Natural killer cell (primary cell): ENCODE data around the gene PCYT2. TPM values are rescaled to one million over a fixed set of nuclear protein-coding genes. Genes with fewer than 3 reads are reported as not detected.
A peak's percentile ranks its signal among the peaks of the same experiment; 100 is the strongest.

Experiments used
- ATAC-seq, 3 donors: fragments of 150-1000 bp in 2 of 3; fragments of 200-7000 bp in 1 of 3; cut with Tn5 transposase; 1 replicate in 1 of 3; 2 replicates in 2 of 3; pipeline ENCODE4 v1.10.0; 2021; ENCODE audit warnings: mild to moderate bottlenecking in 2 of 3, moderate library complexity in 2 of 3
- DNase-seq, 2 donors: peaks; one replicate each; pipeline versions ENCODE4 v3.0.0 to v3.0.0-alpha.2; 2013 to 2021; ENCODE audit warnings: mixed read lengths in 1 of 2
- H3K27ac ChIP-seq: one replicate; pipeline ENCODE4 v1.5.1; 2013; ENCODE audit warnings: mild to moderate bottlenecking, low read length
- H3K27me3 ChIP-seq: one replicate; pipeline ENCODE4 v1.6.1; 2013; ENCODE audit warnings: low read length; ENCODE audit not compliant: control insufficient read depth, insufficient read depth
- H3K36me3 ChIP-seq: one replicate; pipeline ENCODE4 v1.6.1; 2013; ENCODE audit warnings: low read length; ENCODE audit not compliant: control insufficient read depth, insufficient read depth
- H3K4me1 ChIP-seq: one replicate; pipeline ENCODE4 v1.6.1; 2013; ENCODE audit warnings: low read length; ENCODE audit not compliant: control insufficient read depth, insufficient read depth
- H3K4me3 ChIP-seq: one replicate; pipeline ENCODE4 v1.5.1; 2013; ENCODE audit warnings: low read length
- H3K9me3 ChIP-seq: one replicate; pipeline ENCODE4 v1.6.1; 2013; ENCODE audit warnings: low read length; ENCODE audit not compliant: control insufficient read depth, insufficient read depth
- H3K27ac Mint-ChIP-seq, 2 donors: one replicate each; pipeline ENCODE4 v1.8.0; 2022; ENCODE audit warnings: mild to moderate bottlenecking in 2 of 2, mixed read lengths in 2 of 2, moderate library complexity in 1 of 2
- H3K27me3 Mint-ChIP-seq, 2 donors: one replicate each; pipeline ENCODE4 v1.8.0; 2022; ENCODE audit warnings: low read depth in 2 of 2, mixed read lengths in 2 of 2
- H3K36me3 Mint-ChIP-seq: one replicate; pipeline ENCODE4 v1.8.0; 2022; ENCODE audit warnings: mixed read lengths
- H3K4me1 Mint-ChIP-seq, 2 donors: one replicate each; pipeline ENCODE4 v1.8.0; 2022; ENCODE audit warnings: mixed read lengths in 2 of 2
- H3K4me3 Mint-ChIP-seq: one replicate; pipeline ENCODE4 v1.8.0; 2022; ENCODE audit warnings: mild to moderate bottlenecking, moderate library complexity, mixed read lengths
- H3K9me3 Mint-ChIP-seq, 2 donors: one replicate each; pipeline ENCODE4 v1.8.0; 2022; ENCODE audit warnings: mixed read lengths in 2 of 2
- CTCF ChIP-seq: fragments of 200-600 bp; IDR thresholded peaks from one replicate; pipeline ENCODE4 v1.8.0; 2022; ENCODE audit warnings: antibody characterized with exemption
- WGBS: methylation state at CpG from one replicate; pipeline ENCODE4 v1.1.7; 2013; ENCODE audit warnings: missing lambda C conversion rate; ENCODE audit not compliant: insufficient coverage; 5-methylcytosine and 5-hydroxymethylcytosine counted together
- intact Hi-C: fragments of 100-400 bp; cut with micrococcal nuclease; formaldehyde crosslinking; loops from one replicate; pipeline ENCODE4 v1.14.2; 2022
- total RNA-seq, 4 donors: library from RNA; stranded (reverse); fragments of 120-200 nt in 1 of 4; gene quantifications; one replicate each; pipeline versions ENCODE4 v1.2.3 to v1.2.4, GENCODE V29; 2013 to 2022

PCYT2 gene
- total RNA-seq, 3 donors from 2014 or later (not counting 1 experiment from before 2014, with no cell fraction given): 30.6 to 34.4 (median 34.2) TPM

GRCh38 chr17:81902023-81902652 is 9.1 kb downstream of the PCYT2 start, which contains the start of gene NPB:
TSS of gene NPB (plus strand) at chr17:81902238. CDS start at chr17:81902278, 40 bp downstream.
- H3K4me3 Mint-ChIP-seq: peak within 1 kb of the TSS; percentile 42
- no peak for TF ChIP-seq CTCF
- peak in 1 of 2 donors; percentile 33 for DNase-seq
- intact Hi-C loops: no loop called here
- no peak within 1 kb of the TSS for H3K27ac Mint-ChIP-seq
- no peaks in the 10 kb centered on the region for H3K4me1 Mint-ChIP-seq
- H3K36me3 Mint-ChIP-seq: no peaks in the 10 kb centered on the region
- 2% methylated on average over 79 of the region's 79 CpGs for WGBS
- no peak within 1 kb of the TSS for H3K4me3 ChIP-seq
- H3K27me3 Mint-ChIP-seq: peaks cover 7 to 8% of the 10 kb centered on the region in 2 donors
- peaks cover 5% of the 10 kb centered on the region for H3K4me1 ChIP-seq
- no peaks in the 10 kb centered on the region for H3K9me3 Mint-ChIP-seq
- no peaks in the 10 kb centered on the region for H3K9me3 ChIP-seq
- peaks cover 8% of the 10 kb centered on the region for H3K27me3 ChIP-seq
- H3K27ac ChIP-seq: no peak within 1 kb of the TSS
- peaks cover 22% of the 10 kb centered on the region for H3K36me3 ChIP-seq
- ATAC-seq: peak; percentile 38 to 70 (median 69)

GRCh38 chr17:81901167-81902022 is 9.8 kb downstream of the PCYT2 start:
- Histone ChIP-seq H3K4me1 (peaks cover 5% of the 10 kb centered on the region), H3K9me3 (no peaks in the 10 kb centered on the region), H3K4me3 (no peak overlapping the region), H3K27ac (no peak overlapping the region), H3K36me3 (peaks cover 20% of the 10 kb centered on the region), H3K27me3 (peaks cover 8% of the 10 kb centered on the region)
- Mint-ChIP-seq H3K4me1 (no peaks in the 10 kb centered on the region), H3K27ac (no peak overlapping the region), H3K4me3 (no peak overlapping the region), H3K27me3 (peaks cover 7 to 8% of the 10 kb centered on the region in 2 donors), H3K36me3 (no peaks in the 10 kb centered on the region), H3K9me3 (no peaks in the 10 kb centered on the region)
- TF ChIP-seq CTCF: no peak
- 56% methylated on average over 21 of the region's 21 CpGs for WGBS
- peak in 1 of 3 donors; percentile 4 for ATAC-seq
- intact Hi-C loops: no loop called here
- no peak for DNase-seq

GRCh38 chr17:81900181-81900820 is 10.9 kb downstream of the PCYT2 start:
- peaks cover 8% of the 10 kb centered on the region for H3K27me3 ChIP-seq
- H3K4me1 Mint-ChIP-seq: no peaks in the 10 kb centered on the region
- DNase-seq (no peak), ATAC-seq (no peak)
- no peak overlapping the region for H3K27ac Mint-ChIP-seq
- TF ChIP-seq CTCF: no peak
- peaks cover 7 to 8% of the 10 kb centered on the region in 2 donors for H3K27me3 Mint-ChIP-seq
- H3K4me1 ChIP-seq: peaks cover 5% of the 10 kb centered on the region
- H3K36me3 ChIP-seq: peaks cover 23% of the 10 kb centered on the region
- H3K27ac ChIP-seq: no peak overlapping the region
- intact Hi-C loops: no loop called here
- H3K9me3 ChIP-seq: no peaks in the 10 kb centered on the region
- no peaks in the 10 kb centered on the region for H3K9me3 Mint-ChIP-seq
- WGBS: 91% methylated on average over 18 of the region's 18 CpGs
- no peak overlapping the region for H3K4me3 Mint-ChIP-seq
- no peak overlapping the region for H3K4me3 ChIP-seq
- no peaks in the 10 kb centered on the region for H3K36me3 Mint-ChIP-seq
